HUDEP-2 (cell line): ENCODE data around the gene PDGFC.

Experiments used
- DNase-seq, 76 experiments: peaks; one replicate each; lab custom pipeline; 2025; ENCODE audit not compliant: unreplicated experiment in 76 of 76; lab: John Stamatoyannopoulos, UW

PDGFC gene

GRCh38 chr4:156792462-156793085 is 179.0 kb downstream of the PDGFC start:
- DNase-seq: no peak

- DNase-seq: no peak
Observed at GRCh38 chr4:156790866-156791265, 180.7 kb downstream of the PDGFC start.

GRCh38 chr4:156788782-156789181 is 182.8 kb downstream of the PDGFC start:
- no peak for DNase-seq

- DNase-seq: no peak
Observed at GRCh38 chr4:156786713-156787112, 184.9 kb downstream of the PDGFC start.

- DNase-seq: no peak
Observed at GRCh38 chr4:156784970-156785369, 186.6 kb downstream of the PDGFC start.

- DNase-seq: no peak
Observed at GRCh38 chr4:156783966-156784365, 187.6 kb downstream of the PDGFC start.

GRCh38 chr4:156782491-156782890 is 189.1 kb downstream of the PDGFC start:
- no peak for DNase-seq

- no peak for DNase-seq
Observed at GRCh38 chr4:156781852-156782251, 189.7 kb downstream of the PDGFC start.

- DNase-seq: no peak
Observed at GRCh38 chr4:156779774-156780173, 191.8 kb downstream of the PDGFC start.

GRCh38 chr4:156779042-156779441 is 192.6 kb downstream of the PDGFC start:
- DNase-seq: no peak

GRCh38 chr4:156778606-156779005 is 193.0 kb downstream of the PDGFC start:
- DNase-seq: no peak

- DNase-seq: no peak
Observed at GRCh38 chr4:156778093-156778492, 193.5 kb downstream of the PDGFC start.

GRCh38 chr4:156775813-156776212 is 195.8 kb downstream of the PDGFC start:
- DNase-seq: no peak

- DNase-seq: no peak
Observed at GRCh38 chr4:156774422-156774821, 197.2 kb downstream of the PDGFC start.

- no peak for DNase-seq
Observed at GRCh38 chr4:156773648-156774357, 197.8 kb downstream of the PDGFC start.

- DNase-seq: no peak
Observed at GRCh38 chr4:156771171-156771837, 200.3 kb downstream of the PDGFC start.

- DNase-seq: no peak
Observed at GRCh38 chr4:156770140-156770539, 201.5 kb downstream of the PDGFC start.

- no peak for DNase-seq
Observed at GRCh38 chr4:156767911-156768415, 203.6 kb downstream of the PDGFC start.

- DNase-seq: no peak
Observed at GRCh38 chr4:156766846-156767245, 204.8 kb downstream of the PDGFC start.

GRCh38 chr4:156765277-156765676 is 206.3 kb downstream of the PDGFC start:
- no peak for DNase-seq

- no peak for DNase-seq
Observed at GRCh38 chr4:156764846-156765245, 206.8 kb downstream of the PDGFC start.

- no peak for DNase-seq
Observed at GRCh38 chr4:156764145-156764544, 207.5 kb downstream of the PDGFC start.
